ENCODE data around the gene BRI3.
A peak's percentile ranks its signal among the peaks of the same experiment; 100 is the strongest.

BRI3 gene

DNA sequence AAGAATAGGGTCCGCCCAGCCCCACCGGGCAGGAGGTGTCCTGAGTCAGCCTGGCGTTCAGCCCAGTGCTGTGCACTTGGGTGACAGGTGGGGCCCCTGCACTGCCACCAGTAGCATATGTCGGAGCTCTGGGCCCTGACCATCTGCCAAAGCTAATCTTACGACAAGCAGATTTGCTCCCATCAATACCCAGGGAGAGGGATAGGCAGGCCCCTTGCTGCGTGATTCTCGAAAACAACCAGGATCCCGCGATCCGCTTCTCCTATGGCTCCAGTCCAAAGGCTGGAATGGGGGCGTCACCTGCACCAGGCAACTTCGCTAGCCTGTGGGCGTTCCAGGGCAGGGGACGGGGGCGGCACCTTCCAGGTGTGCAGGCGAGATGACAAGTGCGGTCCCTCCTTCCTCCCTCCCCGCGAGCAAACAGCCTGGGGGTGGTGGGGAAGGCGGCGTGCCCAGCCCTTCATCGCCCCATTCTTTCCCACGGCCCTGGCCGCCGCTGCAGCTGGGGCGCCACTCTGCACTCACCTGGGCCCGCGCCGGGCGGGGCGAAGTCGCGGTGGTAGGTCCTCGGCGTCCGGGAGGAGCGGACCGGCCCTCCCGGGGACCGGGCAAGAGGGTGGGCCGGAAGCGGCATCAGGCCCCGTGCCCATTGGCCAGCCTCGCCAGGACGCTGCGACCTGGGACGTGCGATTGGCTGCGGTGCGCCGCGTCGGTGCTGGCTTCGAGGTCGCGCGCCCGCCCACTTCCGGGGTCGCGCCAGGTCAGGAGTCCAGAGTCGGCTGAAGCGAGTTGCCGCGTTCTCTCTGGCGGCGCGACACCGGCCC is 29.7 kb upstream of the BRI3 start, which contains the start of gene TECPR1:
Gene TECPR1 (minus strand): TSS at position 632 of the 824 bp plus-strand sequence. CDS start 6,086 bp downstream, outside the sequence.
- POLR2A ChIA-PET: no interaction called here

DNA sequence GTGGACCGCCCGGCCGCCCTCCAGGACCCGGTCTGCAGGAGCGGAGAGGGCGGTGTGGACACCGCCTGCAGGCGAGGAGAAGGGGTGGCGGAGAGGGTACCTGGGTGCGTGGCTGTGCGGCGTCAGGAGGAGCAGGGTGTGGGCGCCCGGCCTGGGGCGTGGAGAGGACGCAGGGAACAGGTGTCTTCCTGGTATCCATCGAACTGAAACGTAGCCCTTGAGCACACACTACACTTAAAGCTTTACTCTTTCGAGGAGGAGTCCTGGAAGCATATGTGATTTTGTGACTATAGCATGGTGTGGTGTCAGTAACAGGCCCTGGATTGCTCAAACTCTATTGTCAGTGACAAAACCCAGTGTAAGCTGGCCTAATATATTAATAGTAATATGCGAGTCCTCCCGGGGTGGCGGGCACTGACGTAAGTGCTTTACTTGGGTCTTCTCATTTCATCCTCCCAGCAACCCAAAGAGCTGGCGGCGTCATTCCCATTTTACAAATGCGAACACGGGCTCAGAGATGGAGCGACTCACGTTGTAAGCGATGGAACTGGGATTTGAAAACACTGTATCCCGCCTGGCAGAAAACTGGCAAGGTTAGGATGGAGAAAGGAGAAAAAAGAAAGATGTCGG is 28.9 kb upstream of the BRI3 start:
- no peak for TF ChIP-seq FOXK2 (IDR thresholded peaks at IDR 0.05)
- TF ChIP-seq L3MBTL2 (conservative IDR thresholded peaks at IDR 0.05): peak; percentile 29; the same call in 1 of the 2 replicates
- TF ChIP-seq NFRKB (IDR thresholded peaks at IDR 0.05): no peak
- TF ChIP-seq HDGF (IDR thresholded peaks at IDR 0.05; ENCODE audit: borderline replicate concordance): no peak
- CTCF ChIA-PET: no interaction called here
- no peak for DNase-seq (ENCODE audit: extremely low spot score)
- POLR2A ChIA-PET: no interaction called here

More for the DNA sequence above, 29.7 kb upstream of the BRI3 start, which contains the start of gene TECPR1:
- TF ChIP-seq FOXM1 (IDR thresholded peaks at IDR 0.05; ENCODE audit: borderline replicate concordance): no peak
- TF ChIP-seq FOXK2 (IDR thresholded peaks at IDR 0.05): no peak
- TF ChIP-seq ELF4 (IDR thresholded peaks at IDR 0.05): peak; percentile 89
- CTCF ChIA-PET: no interaction called here
- DNase-seq (ENCODE audit: extremely low spot score): peak; percentile 98

DNA sequence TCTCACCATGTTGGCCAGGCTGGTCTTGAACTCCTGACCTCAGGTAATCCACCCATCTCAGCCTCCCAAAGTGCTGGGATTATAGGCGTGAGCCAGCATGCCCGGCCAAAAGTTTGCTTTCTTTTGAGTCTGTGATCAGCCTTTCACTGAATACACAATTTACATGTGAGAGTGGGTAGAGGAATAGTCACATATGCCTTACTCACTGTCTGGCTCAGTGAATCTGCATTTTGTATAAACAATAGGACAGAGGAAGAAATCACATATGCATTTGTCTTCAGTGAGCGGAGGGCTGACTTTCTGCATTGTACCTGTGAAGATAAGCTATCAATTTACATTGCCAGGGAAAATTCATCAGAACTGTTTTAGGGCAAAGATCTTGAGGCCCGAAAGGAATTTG is 27.0 kb upstream of the BRI3 start:
- DNase-seq (ENCODE audit: extremely low spot score): no peak
- no peak for TF ChIP-seq SP1 (IDR thresholded peaks at IDR 0.05)
- TF ChIP-seq, protein P1, sequence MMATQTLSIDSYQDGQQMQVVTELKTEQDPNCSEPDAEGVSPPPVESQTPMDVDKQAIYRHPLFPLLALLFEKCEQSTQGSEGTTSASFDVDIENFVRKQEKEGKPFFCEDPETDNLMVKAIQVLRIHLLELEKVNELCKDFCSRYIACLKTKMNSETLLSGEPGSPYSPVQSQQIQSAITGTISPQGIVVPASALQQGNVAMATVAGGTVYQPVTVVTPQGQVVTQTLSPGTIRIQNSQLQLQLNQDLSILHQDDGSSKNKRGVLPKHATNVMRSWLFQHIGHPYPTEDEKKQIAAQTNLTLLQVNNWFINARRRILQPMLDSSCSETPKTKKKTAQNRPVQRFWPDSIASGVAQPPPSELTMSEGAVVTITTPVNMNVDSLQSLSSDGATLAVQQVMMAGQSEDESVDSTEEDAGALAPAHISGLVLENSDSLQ (IDR thresholded peaks at IDR 0.05): no peak
- TF ChIP-seq LEF1 (IDR thresholded peaks at IDR 0.05; ENCODE audit: borderline replicate concordance): no peak
- TF ChIP-seq L3MBTL2 (conservative IDR thresholded peaks at IDR 0.05): no peak
- TF ChIP-seq TARDBP (IDR thresholded peaks at IDR 0.05): no peak
- no peak for TF ChIP-seq HDGF (IDR thresholded peaks at IDR 0.05; ENCODE audit: borderline replicate concordance)
- TF ChIP-seq FOXK2 (IDR thresholded peaks at IDR 0.05): no peak
- no peak for TF ChIP-seq NFRKB (IDR thresholded peaks at IDR 0.05)
- no peak for TF ChIP-seq ELF4 (IDR thresholded peaks at IDR 0.05)
- no peak for TF ChIP-seq FOXM1 (IDR thresholded peaks at IDR 0.05; ENCODE audit: borderline replicate concordance)
- TF ChIP-seq FOXA1 (IDR thresholded peaks at IDR 0.05): no peak
- TF ChIP-seq CTBP1 (IDR thresholded peaks at IDR 0.05; ENCODE audit: borderline replicate concordance): no peak
- TF ChIP-seq SUZ12 (IDR thresholded peaks at IDR 0.05): no peak
- TF ChIP-seq BHLHE40 (IDR thresholded peaks at IDR 0.05; ENCODE audit: borderline replicate concordance): no peak
- TF ChIP-seq ZNF384 (IDR thresholded peaks at IDR 0.05): no peak
- ChIA-PET POLR2A (no interaction called here), CTCF (no interaction called here)

DNA sequence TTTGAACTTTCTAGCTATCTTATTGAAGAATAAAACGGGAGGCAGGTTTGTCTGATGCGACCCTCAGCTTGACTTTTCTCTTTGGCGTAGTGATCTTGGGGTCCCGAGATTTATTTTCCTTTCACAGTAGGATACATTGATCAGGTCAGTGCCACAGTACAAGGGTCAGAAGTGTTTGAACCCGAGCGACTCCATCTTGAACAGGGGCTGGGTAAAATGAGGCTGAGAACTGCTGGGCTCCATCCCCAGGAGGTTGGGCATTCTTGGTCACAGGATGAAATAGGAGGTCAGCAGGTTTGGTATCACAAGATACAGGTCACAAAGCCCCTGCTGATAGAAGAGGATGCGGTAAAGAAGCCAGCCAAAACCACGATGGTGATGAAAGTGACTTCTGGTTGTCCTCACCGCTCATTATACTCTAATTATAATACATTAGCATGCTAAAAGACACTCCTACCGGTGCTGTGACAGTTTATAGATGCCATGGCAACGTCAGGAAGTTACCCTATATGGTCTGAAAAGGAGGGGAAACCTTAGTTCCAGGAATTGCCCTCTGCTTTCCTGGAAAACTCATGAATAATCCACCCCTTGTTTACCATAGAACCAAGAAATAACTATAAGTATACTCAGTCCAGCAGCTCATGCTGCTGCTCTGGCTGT is 26.4 kb upstream of the BRI3 start:
- ChIA-PET CTCF (no interaction called here), POLR2A (no interaction called here)
- TF ChIP-seq CTBP1 (IDR thresholded peaks at IDR 0.05; ENCODE audit: borderline replicate concordance) (no peak), BHLHE40 (IDR thresholded peaks at IDR 0.05; ENCODE audit: borderline replicate concordance) (no peak), FOXA1 (IDR thresholded peaks at IDR 0.05) (no peak), ARNT (IDR thresholded peaks at IDR 0.05) (no peak), L3MBTL2 (conservative IDR thresholded peaks at IDR 0.05) (no peak), SP1 (IDR thresholded peaks at IDR 0.05) (no peak)
- TF ChIP-seq, protein P1 (IDR thresholded peaks at IDR 0.05): no peak
- DNase-seq (ENCODE audit: extremely low spot score): no peak

DNA sequence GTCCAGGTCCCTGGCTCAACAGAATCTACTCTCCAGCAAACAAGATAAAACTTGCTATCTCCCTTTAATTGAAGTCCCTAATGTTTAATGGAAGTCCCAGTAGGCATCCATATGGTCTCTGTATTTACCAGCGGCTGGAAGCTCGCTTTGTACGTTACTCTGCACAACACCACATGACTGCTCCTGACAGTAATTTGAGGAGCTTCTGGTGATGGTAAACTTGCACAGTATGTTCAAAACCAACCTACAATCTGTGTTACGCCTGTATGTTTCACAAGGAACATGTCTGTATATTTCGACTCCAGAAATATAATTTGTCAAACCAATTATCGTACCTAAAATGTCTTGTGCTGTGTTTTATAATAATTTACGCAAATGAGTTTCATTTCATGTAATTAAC is 25.1 kb upstream of the BRI3 start:
- no peak for TF ChIP-seq ELF4 (IDR thresholded peaks at IDR 0.05)
- no peak for TF ChIP-seq LEF1 (IDR thresholded peaks at IDR 0.05; ENCODE audit: borderline replicate concordance)
- no peak for TF ChIP-seq SUZ12 (IDR thresholded peaks at IDR 0.05)
- no peak for TF ChIP-seq L3MBTL2 (conservative IDR thresholded peaks at IDR 0.05)
- TF ChIP-seq, protein P1 (IDR thresholded peaks at IDR 0.05): no peak
- no peak for TF ChIP-seq HDGF (IDR thresholded peaks at IDR 0.05; ENCODE audit: borderline replicate concordance)
- no peak for TF ChIP-seq BHLHE40 (IDR thresholded peaks at IDR 0.05; ENCODE audit: borderline replicate concordance)
- no peak for TF ChIP-seq CTBP1 (IDR thresholded peaks at IDR 0.05; ENCODE audit: borderline replicate concordance)
- no peak for TF ChIP-seq FOXA1 (IDR thresholded peaks at IDR 0.05)
- TF ChIP-seq SP1 (IDR thresholded peaks at IDR 0.05): no peak
- TF ChIP-seq ARNT (IDR thresholded peaks at IDR 0.05): no peak
- TF ChIP-seq FOXM1 (IDR thresholded peaks at IDR 0.05; ENCODE audit: borderline replicate concordance): no peak
- no peak for TF ChIP-seq ZNF384 (IDR thresholded peaks at IDR 0.05)
- ChIA-PET POLR2A (no interaction called here), CTCF (no interaction called here)
- no peak for DNase-seq (ENCODE audit: extremely low spot score)

DNA sequence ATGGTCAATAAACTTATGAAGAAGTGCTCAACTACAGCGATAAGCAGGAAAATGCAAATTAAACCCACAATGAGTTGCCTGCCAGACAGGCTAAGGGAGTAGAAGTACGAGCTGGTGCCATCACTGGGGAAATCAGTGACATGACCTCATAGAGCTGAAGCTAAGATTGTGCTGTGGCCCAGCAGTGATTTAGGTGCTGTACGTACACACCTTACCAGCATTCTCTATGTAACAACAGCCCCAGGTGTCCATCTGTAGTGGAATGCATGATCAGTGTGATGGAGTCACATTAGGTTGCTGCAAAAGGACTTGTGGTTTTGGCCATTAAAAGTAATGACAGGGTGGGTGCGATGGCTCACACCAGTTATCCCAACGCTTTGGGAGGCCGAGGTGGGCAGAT is 23.8 kb upstream of the BRI3 start:
- POLR2A ChIA-PET: no interaction called here
- TF ChIP-seq ZNF384 (IDR thresholded peaks at IDR 0.05): no peak
- TF ChIP-seq L3MBTL2 (conservative IDR thresholded peaks at IDR 0.05): no peak
- TF ChIP-seq BHLHE40 (IDR thresholded peaks at IDR 0.05; ENCODE audit: borderline replicate concordance): no peak
- TF ChIP-seq CTBP1 (IDR thresholded peaks at IDR 0.05; ENCODE audit: borderline replicate concordance): no peak
- no peak for TF ChIP-seq ELF4 (IDR thresholded peaks at IDR 0.05)
- no peak for TF ChIP-seq ARNT (IDR thresholded peaks at IDR 0.05)
- no peak for TF ChIP-seq LEF1 (IDR thresholded peaks at IDR 0.05; ENCODE audit: borderline replicate concordance)
- no peak for TF ChIP-seq FOXM1 (IDR thresholded peaks at IDR 0.05; ENCODE audit: borderline replicate concordance)
- no peak for TF ChIP-seq HDGF (IDR thresholded peaks at IDR 0.05; ENCODE audit: borderline replicate concordance)
- no peak for TF ChIP-seq SP1 (IDR thresholded peaks at IDR 0.05)
- TF ChIP-seq NFRKB (IDR thresholded peaks at IDR 0.05): no peak
- no peak for TF ChIP-seq TARDBP (IDR thresholded peaks at IDR 0.05)
- no peak for TF ChIP-seq SUZ12 (IDR thresholded peaks at IDR 0.05)
- no peak for TF ChIP-seq FOXA1 (IDR thresholded peaks at IDR 0.05)
- CTCF ChIA-PET: no interaction called here
- no peak for DNase-seq (ENCODE audit: extremely low spot score)
